ENCODE measurements around the gene MACROD1. TPM values are rescaled to one million over a fixed set of nuclear protein-coding genes. Genes with fewer than 3 reads are reported as not detected.

The MACROD1 gene
- total RNA-seq, 3 donors from 2014 or later (not counting 1 experiment from before 2014, with no cell fraction given): 0.73 to 3.3 (median 1.8) TPM

- H3K36me3 Mint-ChIP-seq: peaks cover 13% of the 10 kb centered on the region
- H3K9me3 ChIP-seq (ENCODE audit: control insufficient read depth, insufficient read depth, low read length): no peaks in the 10 kb centered on the region
- peaks cover 50% of the 10 kb centered on the region for H3K4me1 ChIP-seq (ENCODE audit: control insufficient read depth, insufficient read depth, low read length)
- H3K27ac ChIP-seq (ENCODE audit: low read length): peak overlapping the region; percentile 89
- ATAC-seq (peak; percentile 78 to 87 (median 80)), DNase-seq (peak; percentile 73 to 83)
- H3K27me3 ChIP-seq (ENCODE audit: control insufficient read depth, insufficient read depth, low read length): no peaks in the 10 kb centered on the region
- 0% methylated on average over 29 of the region's 30 CpGs for WGBS (ENCODE audit: insufficient coverage)
- intact Hi-C loops (cut with micrococcal nuclease): loop anchor here (1.0 to 5.0 kb wide), 5 partner anchors 21 to 135 kb away; partner anchors contain the start of genes BAD, CCDC88B, DNAJC4 and STIP1
- peak overlapping the region; percentile 88 to 96 for H3K27ac Mint-ChIP-seq
- no peaks in the 10 kb centered on the region for H3K27me3 Mint-ChIP-seq (ENCODE audit: low read depth in 2 of 2)
- peaks cover 55% of the 10 kb centered on the region for H3K36me3 ChIP-seq (ENCODE audit: control insufficient read depth, insufficient read depth, low read length)
- peaks cover 34 to 56% of the 10 kb centered on the region in 2 donors for H3K4me1 Mint-ChIP-seq
- peak overlapping the region; percentile 91 for H3K4me3 ChIP-seq (ENCODE audit: low read length)
- TF ChIP-seq CTCF (IDR thresholded peaks at IDR 0.05): no peak
- H3K9me3 Mint-ChIP-seq: no peaks in the 10 kb centered on the region
- H3K4me3 Mint-ChIP-seq: peak overlapping the region; percentile 92
Observed at GRCh38 chr11:64207256-64208085, 41.6 kb upstream of the MACROD1 start.

- DNase-seq (peak; percentile 45 to 79), ATAC-seq (peak; percentile 38 to 57 (median 44))
- 2% methylated on average over 27 of the region's 27 CpGs for WGBS (ENCODE audit: insufficient coverage)
- Histone ChIP-seq H3K4me1 (ENCODE audit: control insufficient read depth, insufficient read depth, low read length) (peaks cover 50% of the 10 kb centered on the region), H3K9me3 (ENCODE audit: control insufficient read depth, insufficient read depth, low read length) (no peaks in the 10 kb centered on the region), H3K27me3 (ENCODE audit: control insufficient read depth, insufficient read depth, low read length) (no peaks in the 10 kb centered on the region), H3K27ac (ENCODE audit: low read length) (peak within 1 kb of the TSS; percentile 89), H3K36me3 (ENCODE audit: control insufficient read depth, insufficient read depth, low read length) (peaks cover 52% of the 10 kb centered on the region), H3K4me3 (ENCODE audit: low read length) (peak within 1 kb of the TSS; percentile 91)
- Mint-ChIP-seq H3K27ac (peak within 1 kb of the TSS; percentile 88 to 96), H3K27me3 (ENCODE audit: low read depth in 2 of 2) (no peaks in the 10 kb centered on the region), H3K4me3 (peak within 1 kb of the TSS; percentile 92), H3K4me1 (peaks cover 28 to 55% of the 10 kb centered on the region in 2 donors), H3K9me3 (no peaks in the 10 kb centered on the region), H3K36me3 (peaks cover 6% of the 10 kb centered on the region)
- intact Hi-C loops (cut with micrococcal nuclease): loop anchor here (1.0 to 5.0 kb wide), 5 partner anchors 20 to 136 kb away; partner anchors contain the start of genes BAD, CCDC88B, DNAJC4 and STIP1
- no peak for TF ChIP-seq CTCF (IDR thresholded peaks at IDR 0.05)
Observed at GRCh38 chr11:64206457-64207255, 40.7 kb upstream of the MACROD1 start, which contains the start of gene FERMT3. TSS of gene FERMT3 (plus strand) at chr11:64206721. CDS start at chr11:64207365, 644 bp downstream.

- DNase-seq (peak; percentile 69 to 96), ATAC-seq (peak; percentile 39 to 60 (median 55))
- H3K9me3 ChIP-seq (ENCODE audit: control insufficient read depth, insufficient read depth, low read length): no peaks in the 10 kb centered on the region
- H3K27ac Mint-ChIP-seq: peak overlapping the region; percentile 77 to 88
- H3K4me3 ChIP-seq (ENCODE audit: low read length): no peak overlapping the region
- no peaks in the 10 kb centered on the region for H3K27me3 Mint-ChIP-seq (ENCODE audit: low read depth in 2 of 2)
- peak overlapping the region; percentile 74 for H3K4me3 Mint-ChIP-seq
- peaks cover 28 to 53% of the 10 kb centered on the region in 2 donors for H3K4me1 Mint-ChIP-seq
- H3K36me3 ChIP-seq (ENCODE audit: control insufficient read depth, insufficient read depth, low read length): peaks cover 56% of the 10 kb centered on the region
- intact Hi-C loops (cut with micrococcal nuclease): loop anchor here (1.0 to 5.0 kb wide), 2 partner anchors 100 to 448 kb away; no protein-coding TSS in a partner anchor
- 29% methylated on average over 6 of the region's 7 CpGs for WGBS (ENCODE audit: insufficient coverage)
- H3K27me3 ChIP-seq (ENCODE audit: control insufficient read depth, insufficient read depth, low read length): no peaks in the 10 kb centered on the region
- H3K9me3 Mint-ChIP-seq: no peaks in the 10 kb centered on the region
- H3K27ac ChIP-seq (ENCODE audit: low read length): no peak overlapping the region
- H3K36me3 Mint-ChIP-seq: peaks cover 6% of the 10 kb centered on the region
- H3K4me1 ChIP-seq (ENCODE audit: control insufficient read depth, insufficient read depth, low read length): peaks cover 50% of the 10 kb centered on the region
- TF ChIP-seq CTCF (IDR thresholded peaks at IDR 0.05): peak; percentile 68
Observed at GRCh38 chr11:64204464-64204989, 38.6 kb upstream of the MACROD1 start.
